Measurements from ENCODE around the gene KASH5. TPM values are rescaled to one million over a fixed set of nuclear protein-coding genes. Genes with fewer than 3 reads are reported as not detected.

KASH5 gene
- total RNA-seq, 1 experiment from 2014 or later = not detected

DNA sequence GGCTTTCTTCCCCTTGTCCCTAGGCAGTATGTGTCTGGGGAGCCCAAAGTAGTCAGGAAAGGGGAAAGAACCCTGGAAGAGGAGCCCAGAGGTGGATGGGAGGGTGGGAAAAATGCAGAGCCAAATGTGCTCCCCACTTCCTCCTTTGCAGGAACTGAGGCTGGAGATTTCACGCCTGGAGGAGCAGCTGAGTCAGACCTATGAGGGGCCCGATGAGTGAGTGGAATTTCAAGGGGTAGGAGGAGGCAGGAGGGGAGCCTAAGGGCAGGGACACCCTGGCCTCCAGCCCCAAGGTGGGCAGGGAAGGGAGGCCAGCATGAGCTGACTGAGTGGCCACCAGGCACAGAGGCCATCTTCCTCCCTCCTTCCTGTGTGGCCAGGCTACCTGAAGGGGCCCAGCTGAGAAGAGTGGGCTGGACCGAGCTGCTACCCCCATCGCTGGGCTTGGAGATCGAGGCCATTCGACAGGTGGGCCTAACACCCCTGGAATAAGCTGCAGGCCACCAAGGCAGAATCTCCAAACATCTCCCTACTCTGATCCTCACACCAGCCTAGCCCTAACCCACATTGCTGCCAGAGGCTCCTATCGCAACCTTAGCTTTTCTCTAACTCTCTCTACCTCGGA is 20.9 kb downstream of the KASH5 start:
- H3K4me1 Mint-ChIP-seq (ENCODE audit: low read depth, unreplicated experiment) = no peaks in the 10 kb centered on the region
- CTCF ChIA-PET = no interaction called here
- intact Hi-C loops (cut with micrococcal nuclease; ENCODE audit: unreplicated experiment) = no loop called here
- no peak overlapping the region for H3K27ac Mint-ChIP-seq (ENCODE audit: unreplicated experiment)
- no peaks in the 10 kb centered on the region for H3K36me3 Mint-ChIP-seq (ENCODE audit: insufficient read depth, unreplicated experiment)
- peaks cover 69% of the 10 kb centered on the region for H3K27me3 Mint-ChIP-seq (ENCODE audit: unreplicated experiment)
- no peak for DNase-seq
- BruUV-seq (replicated peaks) = no TSS peak
- TF ChIP-seq, protein P1, sequence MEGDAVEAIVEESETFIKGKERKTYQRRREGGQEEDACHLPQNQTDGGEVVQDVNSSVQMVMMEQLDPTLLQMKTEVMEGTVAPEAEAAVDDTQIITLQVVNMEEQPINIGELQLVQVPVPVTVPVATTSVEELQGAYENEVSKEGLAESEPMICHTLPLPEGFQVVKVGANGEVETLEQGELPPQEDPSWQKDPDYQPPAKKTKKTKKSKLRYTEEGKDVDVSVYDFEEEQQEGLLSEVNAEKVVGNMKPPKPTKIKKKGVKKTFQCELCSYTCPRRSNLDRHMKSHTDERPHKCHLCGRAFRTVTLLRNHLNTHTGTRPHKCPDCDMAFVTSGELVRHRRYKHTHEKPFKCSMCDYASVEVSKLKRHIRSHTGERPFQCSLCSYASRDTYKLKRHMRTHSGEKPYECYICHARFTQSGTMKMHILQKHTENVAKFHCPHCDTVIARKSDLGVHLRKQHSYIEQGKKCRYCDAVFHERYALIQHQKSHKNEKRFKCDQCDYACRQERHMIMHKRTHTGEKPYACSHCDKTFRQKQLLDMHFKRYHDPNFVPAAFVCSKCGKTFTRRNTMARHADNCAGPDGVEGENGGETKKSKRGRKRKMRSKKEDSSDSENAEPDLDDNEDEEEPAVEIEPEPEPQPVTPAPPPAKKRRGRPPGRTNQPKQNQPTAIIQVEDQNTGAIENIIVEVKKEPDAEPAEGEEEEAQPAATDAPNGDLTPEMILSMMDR (IDR thresholded peaks at IDR 0.05; ENCODE audit: unreplicated experiment) = no peak
- no peaks in the 10 kb centered on the region for H3K9me3 Mint-ChIP-seq (ENCODE audit: low read depth, unreplicated experiment)
- no peak overlapping the region for H3K4me3 Mint-ChIP-seq (ENCODE audit: low read depth, unreplicated experiment)

GRCh38 chr19:49409441-49410029 is 21.5 kb downstream of the KASH5 start:
- TF ChIP-seq, protein P1 (IDR thresholded peaks at IDR 0.05; ENCODE audit: unreplicated experiment) = no peak
- Mint-ChIP-seq H3K4me1 (ENCODE audit: low read depth, unreplicated experiment) (no peaks in the 10 kb centered on the region), H3K4me3 (ENCODE audit: low read depth, unreplicated experiment) (no peak overlapping the region), H3K27ac (ENCODE audit: unreplicated experiment) (no peak overlapping the region), H3K27me3 (ENCODE audit: unreplicated experiment) (peaks cover 70% of the 10 kb centered on the region), H3K36me3 (ENCODE audit: insufficient read depth, unreplicated experiment) (no peaks in the 10 kb centered on the region), H3K9me3 (ENCODE audit: low read depth, unreplicated experiment) (no peaks in the 10 kb centered on the region)
- DNase-seq = no peak
- CTCF ChIA-PET = no interaction called here
- BruUV-seq (replicated peaks) = no TSS peak
- intact Hi-C loops (cut with micrococcal nuclease; ENCODE audit: unreplicated experiment) = no loop called here

GRCh38 chr19:49411681-49412326 is 23.8 kb downstream of the KASH5 start:
- no peak overlapping the region for H3K4me3 Mint-ChIP-seq (ENCODE audit: low read depth, unreplicated experiment)
- H3K4me1 Mint-ChIP-seq (ENCODE audit: low read depth, unreplicated experiment) = no peaks in the 10 kb centered on the region
- no peak for DNase-seq
- CTCF ChIA-PET = interaction anchor here (0.5 to 0.7 kb wide), 2 partner anchors 9 to 346 kb away, joined by 3 read pairs; no protein-coding TSS in a partner anchor
- TF ChIP-seq, protein P1 (IDR thresholded peaks at IDR 0.05; ENCODE audit: unreplicated experiment) = no peak
- peaks cover 92% of the 10 kb centered on the region for H3K27me3 Mint-ChIP-seq (ENCODE audit: unreplicated experiment)
- no TSS peak for BruUV-seq (replicated peaks)
- no peak overlapping the region for H3K27ac Mint-ChIP-seq (ENCODE audit: unreplicated experiment)
- intact Hi-C loops (cut with micrococcal nuclease; ENCODE audit: unreplicated experiment) = no loop called here
- H3K36me3 Mint-ChIP-seq (ENCODE audit: insufficient read depth, unreplicated experiment) = no peaks in the 10 kb centered on the region
- no peaks in the 10 kb centered on the region for H3K9me3 Mint-ChIP-seq (ENCODE audit: low read depth, unreplicated experiment)

DNA sequence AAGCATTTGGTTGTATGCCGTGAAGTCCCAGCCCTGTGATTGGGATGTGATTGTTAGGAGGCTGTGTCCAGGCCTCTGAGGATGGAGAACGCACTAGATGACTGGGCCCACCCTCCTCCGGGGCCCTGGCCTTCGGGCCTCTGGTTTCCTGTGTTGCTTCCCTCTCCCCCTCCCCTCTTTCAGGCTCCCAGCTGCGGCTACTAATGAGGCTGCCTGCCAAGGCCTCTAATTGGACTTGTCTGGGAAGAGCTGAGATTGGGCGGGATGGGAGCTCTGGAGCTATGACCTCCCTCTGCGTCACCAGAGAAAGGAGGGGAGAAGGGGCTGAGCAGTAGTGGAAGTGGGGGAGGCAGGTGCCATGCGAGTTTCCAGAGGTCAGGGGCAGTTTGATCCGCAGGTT is 25.3 kb downstream of the KASH5 start:
- BruUV-seq (replicated peaks) = no TSS peak
- Mint-ChIP-seq H3K9me3 (ENCODE audit: low read depth, unreplicated experiment) (no peaks in the 10 kb centered on the region), H3K4me1 (ENCODE audit: low read depth, unreplicated experiment) (no peaks in the 10 kb centered on the region), H3K4me3 (ENCODE audit: low read depth, unreplicated experiment) (no peak overlapping the region), H3K36me3 (ENCODE audit: insufficient read depth, unreplicated experiment) (no peaks in the 10 kb centered on the region), H3K27me3 (ENCODE audit: unreplicated experiment) (peaks cover 94% of the 10 kb centered on the region), H3K27ac (ENCODE audit: unreplicated experiment) (no peak overlapping the region)
- no peak for DNase-seq
- TF ChIP-seq, protein P1 (IDR thresholded peaks at IDR 0.05; ENCODE audit: unreplicated experiment) = no peak
- CTCF ChIA-PET = no interaction called here
- intact Hi-C loops (cut with micrococcal nuclease; ENCODE audit: unreplicated experiment) = no loop called here
